GM19328 (cell line): ENCODE measurements around the gene SBF1.

ENCODE experiments used
- ATAC-seq: cut with Tn5 transposase; IDR thresholded peaks from one replicate; pipeline ENCODE4 v1.9.1; 2021; ENCODE audit warnings: mild to moderate bottlenecking, moderate library complexity; ENCODE audit not compliant: unreplicated experiment

Gene SBF1

GRCh38 chr22:50446708-50447575 is 27.9 kb downstream of the SBF1 start:
- ATAC-seq = no peak

GRCh38 chr22:50445880-50446707 is 28.7 kb downstream of the SBF1 start:
- no peak for ATAC-seq

GRCh38 chr22:50445071-50445879 is 29.6 kb downstream of the SBF1 start:
- ATAC-seq = no peak

- ATAC-seq = no peak
Measured at GRCh38 chr22:50444663-50445062, 30.2 kb downstream of the SBF1 start.

- ATAC-seq = no peak
Measured at GRCh38 chr22:50443801-50444625, 30.8 kb downstream of the SBF1 start.

GRCh38 chr22:50443197-50443596 is 31.6 kb downstream of the SBF1 start:
- ATAC-seq = no peak

- no peak for ATAC-seq
Measured at GRCh38 chr22:50441428-50441993, 33.3 kb downstream of the SBF1 start.

- no peak for ATAC-seq
Measured at GRCh38 chr22:50440544-50441249, 34.1 kb downstream of the SBF1 start.

- no peak for ATAC-seq
Measured at GRCh38 chr22:50439871-50440331, 34.9 kb downstream of the SBF1 start.

- ATAC-seq = no peak
Measured at GRCh38 chr22:50439314-50439870, 35.4 kb downstream of the SBF1 start.

GRCh38 chr22:50438305-50439275 is 36.2 kb downstream of the SBF1 start:
- no peak for ATAC-seq

GRCh38 chr22:50437511-50438304 is 37.1 kb downstream of the SBF1 start:
- no peak for ATAC-seq

GRCh38 chr22:50436841-50437341 is 37.9 kb downstream of the SBF1 start:
- no peak for ATAC-seq

GRCh38 chr22:50436015-50436830 is 38.6 kb downstream of the SBF1 start:
- ATAC-seq = no peak

- no peak for ATAC-seq
Measured at GRCh38 chr22:50435291-50436014, 39.4 kb downstream of the SBF1 start.
